ENCODE data around the gene DTNB. TPM values are rescaled to one million over a fixed set of nuclear protein-coding genes. Genes with fewer than 3 reads are reported as not detected.
A peak's percentile ranks its signal among the peaks of the same experiment; 100 is the strongest.

Gene DTNB
- polyA plus RNA-seq, 5 donors: 25.2 to 29.9 (median 28.2) TPM

- peak; percentile 82 to 83 for DNase-seq
Measured at GRCh38 chr2:25342372-25343186, 330.8 kb downstream of the DTNB start.

- DNase-seq: peak in 1 of 2 donors; percentile 72
Measured at GRCh38 chr2:25341753-25342371, 331.5 kb downstream of the DTNB start, which contains the start of gene DNMT3A. TSS of gene DNMT3A (minus strand) at chr2:25341925. CDS start at chr2:25313984, 27,941 bp downstream.

GRCh38 chr2:25341011-25341727 is 332.2 kb downstream of the DTNB start:
- DNase-seq: no peak

GRCh38 chr2:25340181-25340921 is 333.0 kb downstream of the DTNB start:
- peak; percentile 57 to 64 for DNase-seq

GRCh38 chr2:25339791-25340180 is 333.6 kb downstream of the DTNB start:
- no peak for DNase-seq

- DNase-seq: no peak
Measured at GRCh38 chr2:25339211-25339674, 334.1 kb downstream of the DTNB start.

GRCh38 chr2:25338401-25338800 is 335.0 kb downstream of the DTNB start:
- no peak for DNase-seq

GRCh38 chr2:25337891-25338290 is 335.5 kb downstream of the DTNB start:
- DNase-seq: no peak

- no peak for DNase-seq
Measured at GRCh38 chr2:25337276-25337675, 336.1 kb downstream of the DTNB start.

- DNase-seq: no peak
Measured at GRCh38 chr2:25336383-25336841, 337.0 kb downstream of the DTNB start.

GRCh38 chr2:25335971-25336370 is 337.4 kb downstream of the DTNB start:
- DNase-seq: no peak

GRCh38 chr2:25335204-25335603 is 338.2 kb downstream of the DTNB start:
- no peak for DNase-seq

GRCh38 chr2:25334482-25334881 is 338.9 kb downstream of the DTNB start:
- DNase-seq: no peak

GRCh38 chr2:25333981-25334380 is 339.4 kb downstream of the DTNB start:
- DNase-seq: no peak

- no peak for DNase-seq
Measured at GRCh38 chr2:25332571-25332970, 340.8 kb downstream of the DTNB start.

GRCh38 chr2:25331686-25332365 is 341.6 kb downstream of the DTNB start:
- no peak for DNase-seq

- DNase-seq: no peak
Measured at GRCh38 chr2:25330937-25331336, 342.4 kb downstream of the DTNB start.

GRCh38 chr2:25330273-25330672 is 343.1 kb downstream of the DTNB start:
- no peak for DNase-seq

GRCh38 chr2:25328152-25329085 is 345.0 kb downstream of the DTNB start:
- no peak for DNase-seq
